A549 (cell line): ENCODE data around the gene RERE. TPM values are rescaled to one million over a fixed set of nuclear protein-coding genes. Genes with fewer than 3 reads are reported as not detected.
A peak's percentile ranks its signal among the peaks of the same experiment; 100 is the strongest.

Experiments used
- ATAC-seq, 2 experiments: fragments of 200-7000 bp in 1 of 2; fragments of >200 bp in 1 of 2; cut with Nextera tagmentation in 1 of 2; cut with Tn5 transposase in 1 of 2; 3 replicates each; pipeline versions ENCODE4 v1.8.0 to v1.9.1; 2018 to 2020; ENCODE audit warnings: mild to moderate bottlenecking in 1 of 2, moderate library complexity in 1 of 2
- CTCF ChIA-PET: fragments of 300-600 bp; sonication (Branson Sonifier 250); formaldehyde crosslinking; extraction: SDS; loops from one replicate; lab custom pipeline; 2021; ENCODE audit warnings: antibody characterized with exemption, inconsistent platforms; lab: Yijun Ruan, JAX
- POLR2A ChIA-PET: fragments of 350-600 bp; formaldehyde crosslinking; extraction: SDS; loops from one replicate; lab custom pipeline; 2021; ENCODE audit warnings: antibody characterized with exemption, inconsistent platforms; lab: Yijun Ruan, JAX
- DNase-seq, 2 experiments: peaks; one replicate each; pipeline versions ENCODE4 v3.0.0 to v3.0.0-alpha.2; 2011 to 2016; ENCODE audit warnings: low read depth in 1 of 2, low spot score in 1 of 2
- FAIRE-seq: peaks from 2 replicates; lab custom pipeline; 2011; peaks lifted over from hg19 to GRCh38; lab: Jason Lieb, UNC
- H3K27ac ChIP-seq, 2 experiments: fragments of >200 bp; sonication (Bioruptor Twin); formaldehyde crosslinking; 3 replicates each; pipeline ENCODE4 v1.5.1; 2016 to 2017
- H3K4me1 ChIP-seq: fragments of >200 bp; sonication (Bioruptor Twin); formaldehyde crosslinking; 3 replicates; pipeline ENCODE4 v1.6.1; 2016
- H3K4me2 ChIP-seq: fragments of >200 bp; sonication (Bioruptor Twin); formaldehyde crosslinking; 3 replicates; pipeline ENCODE4 v1.6.1; 2016
- H3K4me3 ChIP-seq: fragments of >200 bp; sonication (Bioruptor Twin); formaldehyde crosslinking; 3 replicates; pipeline ENCODE4 v1.5.1; 2016
- H3K9me3 ChIP-seq: fragments of >200 bp; sonication (Bioruptor Twin); formaldehyde crosslinking; 3 replicates; pipeline ENCODE4 v1.6.1; 2016
- CHD2 ChIP-seq: fragments of 150-350 bp; IDR thresholded peaks from 2 replicates; pipeline ENCODE4 v1.6.1; 2014; ENCODE audit warnings: low read length; ENCODE audit not compliant: partially characterized antibody
- E2F6 ChIP-seq: IDR thresholded peaks from 2 replicates; pipeline ENCODE4 v1.6.1; 2012; ENCODE audit warnings: low read depth, borderline replicate concordance
- EHMT2 ChIP-seq: fragments of 200-600 bp; sonication (generic); IDR thresholded peaks from 2 replicates; pipeline ENCODE4 v1.6.1; 2016; ENCODE audit warnings: antibody characterized with exemption, low read depth, mild to moderate bottlenecking, moderate library complexity
- FOSL2 ChIP-seq, 2 experiments: fragments of 450-650 bp in 1 of 2; fragments of >200 bp in 1 of 2; sonication (Bioruptor Twin) in 1 of 2; formaldehyde crosslinking; IDR thresholded peaks; 2 replicates each; pipeline versions ENCODE4 v1.5.0 to v1.6.1; 2016 to 2020; ENCODE audit warnings: mild to moderate bottlenecking in 1 of 2, moderate library complexity in 1 of 2
- GATA3 ChIP-seq: IDR thresholded peaks from 2 replicates; pipeline ENCODE4 v1.6.1; 2012; ENCODE audit warnings: borderline replicate concordance
- HOXB5 ChIP-seq: fragments of 250-450 bp; sonication (Bioruptor Pico); IDR thresholded peaks from 2 replicates; pipeline ENCODE4 v1.5.0; 2020; ENCODE audit warnings: mild to moderate bottlenecking, moderate library complexity
- JUN ChIP-seq, 2 experiments: fragments of >200 bp; sonication (Bioruptor Twin); formaldehyde crosslinking; IDR thresholded peaks; 2 replicates in 1 of 2; 3 replicates in 1 of 2; pipeline ENCODE4 v1.6.1; 2016 to 2017
- KDM1A ChIP-seq: fragments of 200-600 bp; sonication (generic); IDR thresholded peaks from 2 replicates; pipeline ENCODE4 v1.6.1; 2016; ENCODE audit warnings: low read depth, mild to moderate bottlenecking
- KDM5A ChIP-seq: fragments of 200-600 bp; sonication (generic); IDR thresholded peaks from 2 replicates; pipeline ENCODE4 v1.6.1; 2016; ENCODE audit warnings: antibody characterized with exemption, mild to moderate bottlenecking
- MAX ChIP-seq: IDR thresholded peaks from 2 replicates; pipeline ENCODE4 v1.6.1; 2012
- POLR2A ChIP-seq: IDR thresholded peaks from 2 replicates; pipeline ENCODE4 v1.6.1; 2012; ENCODE audit warnings: mild to moderate bottlenecking, low read length
- POLR2AphosphoS2 ChIP-seq: conservative IDR thresholded peaks from 2 replicates; pipeline ENCODE4 v1.6.1; 2012; ENCODE audit warnings: low read length, improper control_type of control experiment, inconsistent platforms
- RAD21 ChIP-seq, 2 experiments: fragments of >200 bp in 1 of 2; sonication (Bioruptor Twin) in 1 of 2; formaldehyde crosslinking in 1 of 2; IDR thresholded peaks in 1 of 2; conservative IDR thresholded peaks in 1 of 2; 2 replicates in 1 of 2; 3 replicates in 1 of 2; pipeline ENCODE4 v1.6.1; 2012 to 2018; ENCODE audit warnings: inconsistent platforms in 1 of 2
- ZC3H11A ChIP-seq: fragments of 450-650 bp; IDR thresholded peaks from 2 replicates; pipeline ENCODE4 v1.6.1; 2014; ENCODE audit warnings: antibody characterized with exemption, mild to moderate bottlenecking
- WGBS: methylation state at CpG from one replicate; pipeline ENCODE4 v1.1.6; 2017; ENCODE audit errors: missing lambda C conversion rate; 5-methylcytosine and 5-hydroxymethylcytosine counted together
- polyA plus RNA-seq, 4 experiments: library from polyadenylated mRNA; depleted of rRNA in 3 of 4; stranded (reverse); fragments of >200 nt; fragmentation: RNase III in 1 of 4; extraction: RNeasy Plus Mini Kit Qiagen cat#74134 plus additional on column Dnase treatment in 1 of 4; gene quantifications; 2 replicates in 3 of 4; 3 replicates in 1 of 4; pipeline ENCODE4 v1.2.3, GENCODE V29; 2011 to 2017
- TF ChIP-seq, protein P1 (sequence below): fragments of >200 bp; sonication (Bioruptor Twin); formaldehyde crosslinking; IDR thresholded peaks from 3 replicates; pipeline ENCODE4 v1.6.1; 2016
- TF ChIP-seq, protein P2 (sequence below): fragments of >200 bp; sonication (Bioruptor Twin); formaldehyde crosslinking; IDR thresholded peaks from 3 replicates; pipeline ENCODE4 v1.5.1; 2016

The RERE gene
- polyA plus RNA-seq, 2 of the 4 experiments (the other 2 are of a cell fraction), result 12.6 to 28.6 TPM

- no peaks in the 10 kb centered on the region for H3K9me3 ChIP-seq
- 34% methylated on average over 29 of the region's 75 CpGs for WGBS
- peak; percentile 62 to 68 for DNase-seq
- TF ChIP-seq MAX, result peak; percentile 48
- 0 out of 5 replicates have a peak, but pooled peaks have one; percentile 24 to 47 for TF ChIP-seq JUN (IDR thresholded peaks at IDR 0.05)
- TF ChIP-seq POLR2AphosphoS2, result no peak
- TF ChIP-seq HOXB5 (CRISPR knock-in tag), result peak; percentile 56; the same call in 1 of the 2 replicates
- peak; percentile 2 to 22; a peak in 2 of 5 replicates for TF ChIP-seq RAD21 (conservative IDR thresholded peaks at IDR 0.05 in 1 of 2, IDR thresholded peaks at IDR 0.05 in 1 of 2)
- TF ChIP-seq ZC3H11A, result no peak
- no peak for TF ChIP-seq FOSL2 (IDR thresholded peaks at IDR 0.05)
- TF ChIP-seq FOSL2 (CRISPR knock-in tag; IDR thresholded peaks at IDR 0.05), result peak; percentile 21; the same call in 1 of the 2 replicates
- no peak for TF ChIP-seq EHMT2
- TF ChIP-seq E2F6, result peak; percentile 87
- no peak for TF ChIP-seq KDM1A
- no peak for TF ChIP-seq CHD2
- TF ChIP-seq POLR2A, result no peak
- no peak for TF ChIP-seq GATA3
- H3K4me1 ChIP-seq, result peaks cover 38% of the 10 kb centered on the region
- ChIA-PET POLR2A (no interaction called here), CTCF (interaction anchor here (1.0 to 8.3 kb wide), 5 partner anchors 29 to 338 kb away, joined by 3 to 172 read pairs (median 7); no protein-coding TSS in a partner anchor)
- H3K27ac ChIP-seq, result peak within 1 kb of the TSS; percentile 90 to 92
- peak; percentile 77 to 79 for ATAC-seq
- FAIRE-seq, result no peak
- peak within 1 kb of the TSS; percentile 98 for H3K4me2 ChIP-seq
- H3K4me3 ChIP-seq, result peak within 1 kb of the TSS; percentile 68
These were observed 499.6 kb downstream of the RERE start, which contains the start of gene SLC45A1 for GRCh38 chr1:8317647-8318381. Gene SLC45A1 (plus strand): TSS chr1:8318114. CDS start chr1:8324330, 6,216 bp downstream.

DNA sequence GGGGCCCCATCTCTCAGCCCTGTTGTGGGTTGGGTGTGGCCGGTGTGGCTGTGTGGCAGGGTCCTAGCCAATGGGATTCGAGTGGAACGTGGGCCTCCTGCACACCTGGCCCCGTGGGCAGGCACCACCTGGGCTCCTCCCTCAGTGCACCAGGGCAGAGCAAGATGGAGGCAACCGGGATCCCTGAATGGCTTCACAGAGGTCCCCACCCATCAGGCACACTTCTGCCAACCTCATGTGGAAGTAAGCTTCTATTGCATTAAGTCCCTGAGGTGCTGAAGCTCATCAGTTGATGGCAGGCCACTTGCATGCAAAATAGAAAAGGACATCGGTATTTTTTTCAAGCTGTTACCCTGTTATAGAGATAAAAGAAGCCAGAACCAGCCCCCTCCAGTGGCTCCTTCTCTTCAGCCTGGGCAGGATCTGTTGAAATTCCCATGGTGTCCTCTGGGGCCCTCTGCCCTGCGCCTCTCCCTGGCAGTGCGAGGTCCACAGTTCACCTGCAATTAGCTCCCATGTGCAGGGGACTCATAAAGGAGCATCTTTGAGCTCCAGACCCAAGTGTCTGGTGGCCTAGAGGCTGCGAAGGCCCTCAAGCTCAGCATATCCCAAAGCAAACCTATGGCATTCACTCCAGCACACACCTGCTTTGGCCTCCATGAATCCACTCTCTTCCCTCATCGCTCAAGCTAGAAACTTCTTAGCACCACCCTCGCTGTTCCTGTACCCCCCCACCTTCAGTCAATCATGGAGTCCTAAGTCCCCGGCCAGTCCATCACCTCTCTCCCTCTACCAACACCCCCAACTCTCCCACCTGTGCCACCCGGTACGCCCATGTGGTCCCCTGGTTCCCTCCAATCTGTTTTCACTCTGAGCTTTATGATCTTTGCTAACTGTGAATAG, 501.6 kb downstream of the RERE start:
- CTCF ChIA-PET, result interaction anchor here (0.6 to 8.3 kb wide), 27 partner anchors 10 to 411 kb away, joined by 3 to 172 read pairs (median 10); no protein-coding TSS in a partner anchor
- H3K27ac ChIP-seq, result peak overlapping the region; percentile 90 to 92
- peaks cover 38% of the 10 kb centered on the region for H3K4me1 ChIP-seq
- H3K9me3 ChIP-seq, result peaks cover 4% of the 10 kb centered on the region; the same call in 1 of the 3 replicates
- peak; percentile 29 to 47 for DNase-seq
- no peak overlapping the region for H3K4me3 ChIP-seq
- 86% methylated on average over 9 of the region's 14 CpGs for WGBS
- POLR2A ChIA-PET, result no interaction called here
- H3K4me2 ChIP-seq, result peak overlapping the region; percentile 15; the same call in 1 of the 3 replicates
- FAIRE-seq, result no peak
- ATAC-seq, result peak; percentile 73 to 75
- TF ChIP-seq, protein P1, sequence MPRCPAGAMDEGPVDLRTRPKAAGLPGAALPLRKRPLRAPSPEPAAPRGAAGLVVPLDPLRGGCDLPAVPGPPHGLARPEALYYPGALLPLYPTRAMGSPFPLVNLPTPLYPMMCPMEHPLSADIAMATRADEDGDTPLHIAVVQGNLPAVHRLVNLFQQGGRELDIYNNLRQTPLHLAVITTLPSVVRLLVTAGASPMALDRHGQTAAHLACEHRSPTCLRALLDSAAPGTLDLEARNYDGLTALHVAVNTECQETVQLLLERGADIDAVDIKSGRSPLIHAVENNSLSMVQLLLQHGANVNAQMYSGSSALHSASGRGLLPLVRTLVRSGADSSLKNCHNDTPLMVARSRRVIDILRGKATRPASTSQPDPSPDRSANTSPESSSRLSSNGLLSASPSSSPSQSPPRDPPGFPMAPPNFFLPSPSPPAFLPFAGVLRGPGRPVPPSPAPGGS, result no peak
- TF ChIP-seq RAD21 (conservative IDR thresholded peaks at IDR 0.05 in 1 of 2, IDR thresholded peaks at IDR 0.05 in 1 of 2) (0 out of 5 replicates have a peak, but pooled peaks of 1 of the 2 experiments have one; percentile 5), ZC3H11A (no peak), KDM5A (no peak), POLR2AphosphoS2 (no peak)
- TF ChIP-seq, protein P2, sequence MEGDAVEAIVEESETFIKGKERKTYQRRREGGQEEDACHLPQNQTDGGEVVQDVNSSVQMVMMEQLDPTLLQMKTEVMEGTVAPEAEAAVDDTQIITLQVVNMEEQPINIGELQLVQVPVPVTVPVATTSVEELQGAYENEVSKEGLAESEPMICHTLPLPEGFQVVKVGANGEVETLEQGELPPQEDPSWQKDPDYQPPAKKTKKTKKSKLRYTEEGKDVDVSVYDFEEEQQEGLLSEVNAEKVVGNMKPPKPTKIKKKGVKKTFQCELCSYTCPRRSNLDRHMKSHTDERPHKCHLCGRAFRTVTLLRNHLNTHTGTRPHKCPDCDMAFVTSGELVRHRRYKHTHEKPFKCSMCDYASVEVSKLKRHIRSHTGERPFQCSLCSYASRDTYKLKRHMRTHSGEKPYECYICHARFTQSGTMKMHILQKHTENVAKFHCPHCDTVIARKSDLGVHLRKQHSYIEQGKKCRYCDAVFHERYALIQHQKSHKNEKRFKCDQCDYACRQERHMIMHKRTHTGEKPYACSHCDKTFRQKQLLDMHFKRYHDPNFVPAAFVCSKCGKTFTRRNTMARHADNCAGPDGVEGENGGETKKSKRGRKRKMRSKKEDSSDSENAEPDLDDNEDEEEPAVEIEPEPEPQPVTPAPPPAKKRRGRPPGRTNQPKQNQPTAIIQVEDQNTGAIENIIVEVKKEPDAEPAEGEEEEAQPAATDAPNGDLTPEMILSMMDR, result 0 out of 3 replicates have a peak, but pooled peaks have one; percentile 6
